ENCODE data around the gene SKIDA1.
"Not testable (repeated sequence)": the region's sequence is repeated elsewhere in the genome, so short reads cannot be mapped to it uniquely, and the experiment has no call there.

The SKIDA1 gene

DNA sequence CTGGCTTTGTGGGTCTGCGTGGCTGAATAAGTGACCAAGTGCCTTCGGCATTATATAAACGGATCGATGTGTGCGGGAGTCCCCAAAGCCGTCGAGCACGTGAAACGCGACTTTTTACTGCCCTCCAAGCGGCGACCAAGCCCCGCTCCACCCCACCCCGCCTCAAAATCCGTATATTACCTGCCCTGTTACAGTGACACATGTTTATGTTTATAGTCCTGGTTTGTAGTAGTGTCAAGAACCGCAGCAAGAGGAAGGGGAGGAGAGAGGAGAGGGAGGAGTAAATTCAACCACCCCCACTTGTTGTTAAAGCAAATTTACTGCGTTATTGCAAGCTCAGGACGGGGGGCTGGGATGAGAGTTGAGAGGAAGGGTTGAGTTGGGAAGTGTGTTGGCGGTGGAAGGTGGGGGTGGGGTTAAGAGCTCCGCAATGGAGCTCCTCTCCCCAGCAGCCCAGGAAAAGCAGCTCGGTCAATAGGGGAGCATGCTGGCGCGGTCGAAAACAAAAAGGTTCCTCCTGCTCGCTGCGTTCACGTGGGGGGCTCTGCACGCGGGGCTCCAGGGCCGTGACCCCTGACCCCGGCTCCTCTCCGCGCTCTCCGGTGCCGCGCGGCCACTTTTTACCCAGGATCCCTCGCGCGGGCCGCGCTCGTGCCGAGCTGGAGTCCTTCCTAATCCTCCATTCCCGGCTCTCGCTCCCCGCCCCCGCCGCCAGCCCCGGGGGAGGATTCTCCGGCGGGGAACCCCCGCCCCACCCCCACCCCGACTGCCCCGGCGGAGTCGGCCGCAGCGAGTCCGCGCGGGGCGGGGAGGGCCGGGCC lies at the start of gene SKIDA1:
SKIDA1 (minus strand) TSS at position 316 of the 821 bp plus-strand sequence. CDS start 7,860 bp downstream, outside the sequence.
- peak; percentile 89 for DNase-seq (ENCODE audit: low spot score)

DNA sequence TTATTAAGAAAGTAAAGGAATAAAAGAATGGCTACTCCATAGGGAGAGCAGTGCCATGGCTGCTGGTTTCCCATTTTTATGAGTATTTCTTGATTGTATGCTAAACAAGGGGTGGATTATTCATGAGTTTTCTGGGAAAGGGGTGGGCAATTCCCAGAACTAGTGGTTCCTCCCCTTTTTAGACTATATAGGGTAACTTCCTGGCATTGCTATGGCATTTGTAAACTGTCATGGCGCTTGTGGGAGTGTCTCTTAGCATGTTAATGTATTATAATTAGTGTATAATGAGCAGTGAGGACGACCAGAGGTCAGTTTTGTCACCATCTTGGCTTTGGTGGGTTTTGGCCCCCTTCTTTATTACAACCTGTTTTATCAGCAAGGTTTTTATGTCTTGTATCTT lies 49.0 kb upstream of the SKIDA1 start:
- DNase-seq (ENCODE audit: low spot score) = not testable (repeated sequence)

DNA sequence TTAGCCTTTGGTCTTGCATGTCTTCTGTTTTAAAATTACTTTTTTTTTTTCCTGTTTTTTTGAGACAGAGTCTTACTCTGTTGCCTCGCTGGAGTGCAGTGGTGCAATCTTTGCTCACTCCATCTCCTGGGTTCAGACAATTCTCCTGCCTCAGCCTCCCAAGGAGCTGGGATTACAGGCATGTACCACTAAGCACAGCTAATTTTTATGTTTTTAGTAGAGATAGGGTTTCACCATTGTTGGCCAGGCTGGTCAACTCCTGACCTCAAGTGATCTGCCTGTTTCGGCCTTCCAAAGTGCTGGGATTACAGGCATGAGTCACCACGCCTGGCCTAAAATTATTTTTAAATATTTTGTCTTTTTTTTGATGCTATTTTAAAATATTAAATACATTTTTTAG lies 47.1 kb upstream of the SKIDA1 start:
- DNase-seq (ENCODE audit: low spot score) = no peak

DNA sequence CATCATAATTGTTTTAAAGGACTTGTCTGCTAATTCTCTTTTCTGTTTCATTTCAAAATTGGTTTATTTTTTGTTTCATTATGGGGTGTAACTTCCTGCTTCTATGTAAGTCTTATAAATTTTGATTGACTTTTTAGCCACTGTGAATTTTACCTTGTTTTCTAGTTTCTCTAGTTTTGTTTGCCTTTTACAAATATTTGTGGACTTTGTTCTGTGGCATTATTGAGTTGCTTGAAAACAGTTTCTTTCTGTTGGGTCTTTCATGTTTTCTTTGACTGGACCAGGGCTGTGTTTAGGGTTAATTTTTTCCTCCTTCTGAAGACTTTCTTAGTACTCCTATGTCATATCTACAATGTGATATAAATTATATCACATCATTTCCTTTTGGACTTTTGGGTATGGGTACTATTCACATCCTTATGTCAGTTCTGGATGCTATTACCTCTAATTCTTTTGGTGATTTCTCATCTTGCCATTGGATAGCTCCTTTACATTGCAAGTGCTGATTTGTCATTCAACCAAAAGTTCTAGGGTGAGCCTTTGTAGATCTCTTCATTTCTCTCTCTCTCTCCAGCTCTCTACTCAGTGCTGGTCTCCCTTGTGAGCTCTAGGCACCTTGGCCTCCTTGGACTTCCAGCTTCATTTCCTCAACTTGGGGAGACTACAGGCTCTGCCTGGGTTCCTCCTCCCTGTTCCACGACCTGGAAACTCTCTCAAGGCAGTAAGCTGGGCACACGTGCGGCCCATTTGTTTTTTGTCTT lies 45.5 kb upstream of the SKIDA1 start:
- DNase-seq (ENCODE audit: low spot score) = no peak

DNA sequence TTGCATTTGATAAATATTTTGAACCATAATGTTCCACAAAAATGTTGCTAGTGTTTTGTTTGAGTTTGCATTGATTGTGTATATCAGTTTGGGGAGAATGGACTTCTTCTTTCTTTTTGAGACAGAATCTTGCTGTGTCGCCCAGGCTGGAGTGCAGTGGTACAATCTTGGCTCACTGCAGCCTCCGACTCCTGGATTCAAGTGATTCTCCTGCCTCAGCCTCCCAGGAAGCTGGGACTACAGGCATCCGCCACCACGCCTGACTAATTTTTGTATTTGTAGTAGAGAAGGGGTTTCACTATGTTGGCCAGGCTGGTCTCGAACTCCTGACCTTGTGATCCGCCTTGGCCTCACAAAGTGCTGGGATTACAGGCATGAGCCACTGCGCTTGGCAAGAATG lies 33.5 kb upstream of the SKIDA1 start:
- DNase-seq (ENCODE audit: low spot score) = not testable (repeated sequence)

DNA sequence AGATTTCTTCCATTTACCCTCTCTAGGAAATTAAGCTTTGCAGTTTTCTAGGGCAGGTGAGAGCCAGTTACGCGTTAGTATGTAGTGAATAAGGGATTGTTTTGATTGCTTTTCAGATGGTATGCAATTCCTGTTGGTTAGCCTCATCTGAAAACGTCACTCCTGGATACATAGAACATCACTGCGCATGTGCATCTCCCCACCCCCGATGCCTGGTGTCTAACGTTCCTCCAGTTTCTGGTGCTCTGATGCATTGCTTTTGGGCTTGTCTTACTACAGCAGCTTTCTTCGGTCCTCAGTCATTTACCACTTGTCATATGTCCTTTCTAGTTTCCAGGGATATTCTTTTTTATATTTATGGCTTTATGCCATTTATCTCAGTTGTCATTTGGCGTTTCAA lies 31.0 kb upstream of the SKIDA1 start:
- DNase-seq (ENCODE audit: low spot score) = no peak

DNA sequence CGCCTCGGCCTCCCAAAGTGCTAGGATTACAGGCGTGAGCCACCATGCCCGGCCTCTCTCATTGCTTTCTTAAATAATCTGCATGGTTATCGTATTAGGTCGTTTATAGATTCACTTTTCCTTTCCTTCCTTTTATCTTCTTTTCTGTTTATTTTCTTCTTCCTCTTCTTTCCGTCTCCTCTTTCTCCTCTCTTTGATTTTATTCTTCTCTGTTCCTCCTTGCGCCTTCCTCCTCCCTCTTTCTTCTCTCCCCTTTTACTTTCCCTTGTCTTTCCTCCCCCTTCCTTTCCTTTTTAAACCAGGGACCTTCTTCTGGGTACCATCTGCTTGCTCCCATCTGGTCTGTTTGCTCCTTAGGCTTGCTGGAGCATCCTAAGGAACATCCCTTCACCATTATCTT lies 27.2 kb upstream of the SKIDA1 start:
- DNase-seq (ENCODE audit: low spot score) = no peak

DNA sequence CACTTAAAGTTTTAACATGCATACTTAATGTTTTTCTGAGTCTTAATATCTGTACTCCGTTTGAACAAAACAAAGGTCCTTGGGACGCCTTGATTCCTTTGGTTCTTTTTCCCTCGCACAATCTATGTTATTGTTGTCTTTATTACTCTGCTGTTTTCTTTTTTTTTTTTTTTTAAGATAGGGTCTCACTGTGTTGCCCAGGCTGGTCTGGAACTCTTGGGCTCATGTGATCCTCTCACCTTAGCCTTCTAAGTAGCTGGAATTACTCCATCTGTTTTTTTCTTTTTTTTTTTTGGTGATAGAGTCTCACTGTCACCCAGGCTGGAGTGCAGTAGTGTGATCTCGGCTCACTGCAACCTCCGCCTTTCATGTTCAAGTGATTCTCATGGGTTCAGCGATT lies 21.8 kb upstream of the SKIDA1 start:
- DNase-seq (ENCODE audit: low spot score) = no peak

DNA sequence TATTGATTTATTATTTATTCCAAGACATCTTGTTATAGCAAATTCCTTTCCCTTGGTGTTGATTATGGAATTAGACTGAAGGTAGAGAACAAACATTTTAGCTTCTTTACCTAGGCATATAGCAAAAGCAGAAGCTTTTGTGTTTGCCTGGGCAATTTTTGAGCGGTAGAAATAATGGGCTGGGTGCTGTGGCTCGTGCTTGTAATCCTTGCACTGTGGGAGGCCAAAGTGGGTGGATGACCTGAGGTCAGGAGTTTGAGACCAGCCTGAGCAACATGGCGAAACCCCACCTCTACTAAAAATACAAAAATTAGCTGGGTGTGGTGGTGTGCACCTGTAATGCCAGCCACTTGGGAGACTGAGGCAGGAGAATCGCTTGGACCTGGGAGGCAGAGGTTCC lies 15.2 kb upstream of the SKIDA1 start:
- DNase-seq (ENCODE audit: low spot score) = not testable (repeated sequence)

DNA sequence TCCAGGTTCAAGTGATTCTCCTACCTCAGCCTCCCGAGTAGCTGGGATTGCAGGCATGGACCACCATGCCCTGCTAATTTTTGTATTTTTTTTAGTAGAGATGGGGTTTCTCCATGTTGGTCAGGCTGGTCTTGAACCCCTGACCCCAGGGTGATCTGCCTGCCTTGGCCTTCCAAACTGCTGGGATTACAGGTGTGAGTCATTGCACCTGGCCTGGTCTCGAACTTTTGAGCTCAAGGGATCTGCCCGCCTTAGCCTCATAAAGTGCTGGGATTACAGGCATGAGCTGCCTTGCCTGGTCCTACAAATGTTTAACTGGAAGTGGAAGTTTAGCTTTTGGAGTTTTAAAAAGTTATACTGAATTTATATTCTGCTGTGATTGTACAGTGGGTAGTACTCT lies 11.4 kb upstream of the SKIDA1 start:
- no peak for DNase-seq (ENCODE audit: low spot score)

DNA sequence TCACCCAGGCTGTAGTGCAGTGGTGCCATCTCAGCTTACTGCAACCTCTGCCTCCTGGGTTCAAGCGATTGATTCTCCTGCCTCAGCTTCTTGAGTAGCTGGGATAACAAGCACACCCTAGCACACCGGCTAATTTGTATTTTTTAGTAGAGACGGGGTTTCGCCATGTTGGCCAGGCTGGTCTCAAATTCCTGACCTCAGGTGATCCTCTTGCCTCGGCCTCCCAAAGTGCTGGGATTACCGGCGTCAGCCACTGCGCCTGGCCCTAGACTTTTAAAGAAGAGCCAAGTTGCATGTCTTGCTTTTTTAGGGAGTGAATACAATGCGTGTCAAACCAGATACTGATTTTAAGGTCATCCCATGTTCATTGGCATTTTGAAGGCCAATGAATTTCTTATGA lies 10.5 kb upstream of the SKIDA1 start:
- not testable (repeated sequence) for DNase-seq (ENCODE audit: low spot score)

DNA sequence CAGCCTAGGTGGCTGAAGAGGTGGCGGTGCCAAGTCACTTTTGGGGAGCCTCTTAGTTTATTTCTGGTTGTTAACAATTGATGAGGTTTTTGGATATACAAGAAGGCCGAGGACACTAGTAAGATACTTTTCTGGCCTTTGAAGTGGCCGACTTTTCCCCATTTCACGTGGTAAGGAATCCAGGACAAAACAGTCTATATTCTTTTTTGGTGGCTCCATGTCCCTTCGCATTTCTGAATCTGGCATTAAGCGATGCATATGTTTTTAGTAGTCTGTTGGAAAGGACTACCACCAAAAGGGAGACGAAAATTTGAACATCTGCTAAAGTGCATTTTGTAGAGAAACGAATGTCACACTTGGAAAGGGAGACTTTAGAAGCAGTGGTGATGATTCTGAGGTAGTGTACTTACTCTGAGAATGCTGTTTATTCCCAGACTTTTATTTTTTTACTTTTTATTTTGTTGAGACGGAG lies 10.0 kb upstream of the SKIDA1 start:
- DNase-seq (ENCODE audit: low spot score) = peak; percentile 43

DNA sequence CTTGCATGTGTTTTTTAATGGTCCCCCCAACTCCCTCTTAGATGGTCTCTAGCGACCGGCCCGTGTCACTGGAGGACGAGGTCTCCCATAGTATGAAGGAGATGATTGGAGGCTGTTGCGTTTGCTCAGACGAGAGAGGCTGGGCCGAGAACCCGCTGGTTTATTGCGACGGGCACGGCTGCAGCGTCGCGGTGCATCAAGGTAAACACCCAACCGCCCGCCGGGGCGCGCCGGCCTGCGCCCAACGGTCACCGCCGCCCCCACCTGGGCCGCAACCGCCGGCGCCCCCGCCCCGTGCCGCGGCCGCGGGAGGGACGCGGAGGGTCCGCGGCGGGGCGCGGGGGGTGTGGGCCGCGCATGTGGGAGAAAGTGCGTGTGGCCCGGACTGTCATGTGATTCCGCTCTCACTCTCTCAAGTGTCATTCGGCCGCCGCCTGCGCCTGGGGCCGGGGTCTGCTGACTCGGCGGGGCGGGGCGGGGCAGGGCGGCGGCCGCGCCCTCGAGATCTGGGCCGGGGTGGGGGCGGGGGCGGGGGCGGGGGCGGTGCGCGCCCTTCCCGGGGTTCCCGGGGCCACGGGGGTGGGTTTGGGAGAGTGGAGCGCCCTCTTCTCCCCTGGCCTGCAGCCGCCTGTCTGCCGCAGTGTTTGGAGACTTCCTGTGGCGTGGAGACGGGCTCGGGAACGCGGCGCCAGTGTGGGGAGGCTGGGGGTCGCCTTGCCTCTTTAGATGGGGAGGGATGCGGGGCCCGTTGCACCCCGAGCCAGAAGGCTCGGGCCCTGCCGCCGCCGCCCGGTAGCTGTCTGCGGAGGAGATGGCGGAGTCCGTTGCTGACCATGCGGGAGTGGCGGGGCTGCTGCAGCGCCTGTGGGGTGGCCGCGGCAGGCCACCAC lies 9.4 kb upstream of the SKIDA1 start:
- peak; percentile 80 for DNase-seq (ENCODE audit: low spot score)

DNA sequence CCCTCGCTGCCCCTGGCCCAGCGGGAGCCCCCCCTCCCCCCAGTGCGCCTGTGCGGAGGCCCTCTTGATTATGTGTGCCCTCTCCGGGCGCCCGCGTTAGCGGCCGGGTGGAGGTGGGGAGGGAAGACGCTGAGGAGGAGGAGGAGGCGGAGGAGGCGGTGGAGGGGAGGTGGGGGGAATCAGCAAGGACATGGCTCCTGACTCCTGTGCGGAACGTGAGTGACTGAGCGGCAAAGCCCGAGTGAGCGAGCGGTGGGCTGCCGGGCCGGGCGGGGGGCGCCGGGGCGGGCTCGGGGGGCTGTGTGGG lies 8.8 kb upstream of the SKIDA1 start:
- DNase-seq (ENCODE audit: low spot score) = no peak

DNA sequence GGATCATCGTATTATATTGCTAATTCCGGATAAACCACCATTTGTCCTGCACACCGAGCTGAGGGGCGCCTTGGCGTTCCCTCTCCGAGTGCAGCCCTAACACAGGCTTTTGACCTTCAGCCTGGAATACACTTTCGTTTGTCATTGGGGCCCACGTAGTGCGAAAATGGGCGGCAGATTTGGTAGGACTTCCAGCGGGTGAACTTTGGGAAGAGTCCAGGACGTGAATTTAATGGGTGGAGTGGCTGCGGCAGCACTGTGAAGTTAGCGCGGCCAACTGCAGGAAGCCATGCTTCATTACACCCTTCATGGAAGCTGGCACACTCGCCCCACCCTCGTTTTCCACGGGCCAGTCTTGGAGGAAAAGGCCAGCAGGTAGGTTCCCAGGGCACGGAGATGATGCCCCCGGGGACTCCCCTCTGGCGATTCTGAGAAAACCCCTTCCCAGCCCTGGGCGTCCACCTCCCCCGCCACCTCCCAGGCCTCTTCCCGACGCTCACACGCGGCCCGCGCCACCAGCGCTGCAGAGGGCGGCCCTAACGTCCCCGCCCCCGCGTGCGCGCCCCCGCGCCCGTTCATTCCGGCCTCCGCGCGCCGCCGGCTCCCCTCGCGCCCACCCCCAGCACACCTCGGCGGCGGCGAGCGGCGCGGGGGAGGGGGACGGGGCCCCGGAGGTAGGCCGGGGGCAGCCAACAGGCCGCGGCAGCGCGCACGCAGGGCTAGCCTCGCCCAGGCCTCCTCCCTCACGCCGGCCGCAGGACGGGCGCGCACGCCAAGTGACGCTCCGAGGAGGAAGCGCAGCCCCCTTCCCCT lies 8.2 kb upstream of the SKIDA1 start, which contains the start of gene MLLT10:
MLLT10 (plus strand) TSS at position 766 of the 813 bp plus-strand sequence. CDS start 413 bp downstream, outside the sequence.
- peak; percentile 97 for DNase-seq (ENCODE audit: low spot score)

DNA sequence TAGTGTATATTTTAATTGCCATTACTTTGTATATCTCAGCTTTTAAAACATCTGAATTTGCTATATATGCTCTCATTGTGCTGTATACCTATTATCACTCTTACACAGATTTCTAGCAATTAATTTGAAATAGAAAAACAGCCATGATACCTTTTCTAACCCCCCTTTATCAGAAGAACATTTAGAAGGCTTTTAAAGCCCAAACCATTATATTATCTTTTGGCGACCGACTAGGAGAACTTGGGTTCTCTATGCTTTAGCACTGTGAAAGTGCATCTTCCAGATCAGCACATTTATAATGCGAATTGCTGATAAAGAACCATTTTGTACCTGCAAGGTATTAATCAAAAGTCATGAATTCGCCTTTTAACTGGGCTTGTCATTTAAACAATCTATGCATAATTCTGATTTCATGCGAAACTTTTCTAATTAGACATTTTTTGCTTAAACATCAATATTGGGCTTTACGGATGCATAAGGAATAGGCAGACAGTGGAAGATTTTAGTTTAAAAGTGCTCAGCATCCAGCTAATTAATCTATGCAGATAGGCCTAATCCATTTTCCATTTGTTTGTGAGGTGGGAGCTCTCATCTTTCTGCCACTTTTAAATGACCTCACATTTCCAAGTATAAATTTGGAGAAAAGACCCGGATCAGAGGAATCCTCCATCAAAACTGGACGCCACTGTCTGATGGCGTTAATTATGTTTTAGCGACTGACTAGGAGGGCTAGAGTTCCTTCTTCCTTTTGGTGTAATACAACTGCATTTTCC lies 7.4 kb upstream of the SKIDA1 start:
- DNase-seq (ENCODE audit: low spot score) = peak; percentile 64

DNA sequence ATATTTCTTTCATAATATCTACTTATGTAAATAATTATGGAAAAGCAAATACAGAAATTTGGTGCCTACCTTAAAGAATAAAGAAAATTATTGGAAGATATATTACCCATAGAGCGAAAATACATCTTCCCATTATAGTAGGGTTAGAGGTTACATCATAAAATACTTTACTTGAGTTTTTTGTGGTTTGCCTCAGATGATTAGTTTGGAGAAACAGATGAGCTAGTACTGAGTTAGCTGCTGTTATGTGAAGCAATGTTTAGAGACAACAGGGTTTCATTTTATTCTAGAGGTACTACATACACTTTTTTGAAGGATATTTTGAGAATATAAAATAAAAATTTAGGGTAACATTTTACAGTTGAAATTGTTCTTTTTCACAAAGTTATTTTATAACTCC lies 5.7 kb upstream of the SKIDA1 start:
- peak; percentile 43 for DNase-seq (ENCODE audit: low spot score)

DNA sequence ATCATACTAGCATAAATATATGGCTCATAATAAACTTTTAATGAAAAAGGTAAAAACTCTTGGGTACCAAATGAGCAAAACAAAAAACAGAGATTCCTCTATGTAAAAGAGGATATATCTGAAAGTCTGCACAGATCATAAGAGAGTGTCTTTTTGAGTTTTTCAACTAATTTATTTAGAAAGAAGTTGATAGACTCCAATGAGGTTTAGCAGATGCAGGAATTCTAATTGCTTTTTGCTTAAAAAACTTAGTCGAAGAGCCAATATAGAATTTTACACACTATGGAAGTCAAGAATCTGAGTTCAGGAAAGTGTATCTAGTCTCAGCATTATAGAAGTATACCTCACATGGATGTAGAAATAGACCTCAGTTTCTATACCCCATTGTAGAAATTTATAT lies 5.2 kb upstream of the SKIDA1 start:
- DNase-seq (ENCODE audit: low spot score) = no peak

DNA sequence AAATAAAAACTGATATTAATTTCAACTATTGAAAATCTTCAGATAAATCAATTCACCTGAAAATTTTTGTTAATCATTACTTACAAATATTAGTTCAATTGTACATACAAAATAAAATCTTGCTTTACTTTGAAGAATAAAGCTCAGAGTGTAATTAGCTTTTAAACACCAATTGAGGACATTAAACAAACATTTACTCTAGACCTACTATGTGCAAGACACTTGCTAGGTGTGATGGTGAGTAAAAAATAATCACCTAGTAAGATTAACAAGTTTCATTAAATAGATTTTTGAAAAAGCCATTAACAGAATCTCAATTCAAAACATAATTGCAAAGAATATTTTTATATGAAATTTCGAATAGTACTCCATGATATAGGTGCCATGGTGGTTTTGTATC lies 4.7 kb upstream of the SKIDA1 start:
- DNase-seq (ENCODE audit: low spot score) = no peak

DNA sequence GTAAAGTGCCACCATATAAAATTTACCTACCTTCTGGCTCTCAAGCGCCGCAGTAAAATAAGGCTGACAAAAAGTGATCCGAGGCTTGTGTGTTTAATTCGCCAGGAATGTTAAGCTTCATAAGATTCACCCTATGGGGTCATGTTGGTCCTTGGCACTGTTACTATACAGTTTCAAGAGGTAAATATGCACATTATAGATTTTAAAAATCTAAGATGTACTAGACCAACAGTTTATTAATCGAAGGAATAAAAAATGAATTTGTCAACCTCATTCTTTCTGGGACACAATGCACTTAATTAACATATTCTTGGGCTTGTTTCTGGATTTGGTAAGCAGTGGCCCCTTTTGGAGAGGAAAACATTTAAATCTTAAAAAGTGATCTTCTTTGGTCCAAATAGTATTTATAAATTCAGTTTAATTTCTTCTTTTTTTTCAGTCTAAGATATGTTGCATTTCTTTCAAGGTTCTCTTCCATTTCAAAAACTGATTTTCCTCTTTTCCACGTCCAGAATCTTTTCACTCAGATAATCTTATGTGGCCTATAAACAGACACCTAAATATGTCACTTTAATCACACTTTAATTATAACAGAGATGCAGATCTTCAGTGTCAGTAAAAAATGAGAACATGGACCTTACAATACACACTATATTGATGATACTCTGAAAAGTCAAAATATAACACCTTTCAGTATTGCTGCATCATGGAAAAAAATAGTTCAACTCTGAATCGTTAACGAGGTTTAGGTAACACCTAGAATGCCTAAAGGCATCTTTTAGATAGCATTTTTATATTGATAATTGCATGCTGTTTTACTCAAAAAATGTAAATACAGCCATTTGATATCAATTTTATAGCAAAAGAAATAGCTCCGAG lies 3.8 kb upstream of the SKIDA1 start:
- no peak for DNase-seq (ENCODE audit: low spot score)

All from RKO (cell line).